HTR-8/SVneo (cell line): ENCODE measurements around the gene ZNF3.

Experiments used
- DNase-seq: peaks from one replicate; pipeline ENCODE4 v3.0.0; 2011; ENCODE audit warnings: low spot score, mixed read lengths; ENCODE audit not compliant: insufficient read length
- FAIRE-seq: peaks from 2 replicates; lab custom pipeline; 2011; peaks lifted over from hg19 to GRCh38; lab: Jason Lieb, UNC

ZNF3 gene

DNA sequence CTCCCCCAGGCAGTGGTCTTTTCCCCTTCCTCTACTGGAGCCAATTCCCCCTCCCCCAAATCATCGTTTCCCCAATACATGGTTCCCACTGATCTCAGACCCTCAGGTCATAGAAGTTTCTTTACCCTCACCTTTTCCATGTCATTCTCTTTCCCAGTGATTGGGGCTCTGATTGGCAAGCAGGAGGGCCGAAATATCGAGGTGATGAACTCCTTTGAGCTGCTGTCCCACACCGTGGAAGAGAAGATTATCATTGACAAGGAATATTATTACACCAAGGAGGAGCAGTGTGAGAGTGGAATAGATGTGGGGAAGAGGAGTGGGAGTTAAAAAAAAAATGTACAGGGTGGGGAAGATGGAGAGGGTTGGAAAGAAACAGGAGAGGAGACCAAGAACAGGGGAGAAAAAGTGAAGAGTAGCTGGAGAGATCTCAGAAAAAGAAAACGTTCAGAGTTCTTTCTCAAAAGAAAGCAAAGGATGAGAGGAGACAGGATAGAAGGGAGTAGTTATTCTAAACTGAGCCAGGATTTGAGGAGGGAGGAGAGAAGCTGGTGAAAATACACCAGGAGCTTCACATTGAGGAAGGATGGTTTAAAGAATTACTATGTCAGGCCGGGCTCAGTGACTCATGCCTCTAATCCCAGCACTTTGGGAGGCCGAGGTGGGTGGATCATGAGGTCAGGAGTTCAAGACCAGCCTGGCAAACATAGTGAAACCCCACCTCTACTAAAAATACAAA, 8.1 kb upstream of the ZNF3 start:
- no peak for FAIRE-seq
- no peak for DNase-seq

DNA sequence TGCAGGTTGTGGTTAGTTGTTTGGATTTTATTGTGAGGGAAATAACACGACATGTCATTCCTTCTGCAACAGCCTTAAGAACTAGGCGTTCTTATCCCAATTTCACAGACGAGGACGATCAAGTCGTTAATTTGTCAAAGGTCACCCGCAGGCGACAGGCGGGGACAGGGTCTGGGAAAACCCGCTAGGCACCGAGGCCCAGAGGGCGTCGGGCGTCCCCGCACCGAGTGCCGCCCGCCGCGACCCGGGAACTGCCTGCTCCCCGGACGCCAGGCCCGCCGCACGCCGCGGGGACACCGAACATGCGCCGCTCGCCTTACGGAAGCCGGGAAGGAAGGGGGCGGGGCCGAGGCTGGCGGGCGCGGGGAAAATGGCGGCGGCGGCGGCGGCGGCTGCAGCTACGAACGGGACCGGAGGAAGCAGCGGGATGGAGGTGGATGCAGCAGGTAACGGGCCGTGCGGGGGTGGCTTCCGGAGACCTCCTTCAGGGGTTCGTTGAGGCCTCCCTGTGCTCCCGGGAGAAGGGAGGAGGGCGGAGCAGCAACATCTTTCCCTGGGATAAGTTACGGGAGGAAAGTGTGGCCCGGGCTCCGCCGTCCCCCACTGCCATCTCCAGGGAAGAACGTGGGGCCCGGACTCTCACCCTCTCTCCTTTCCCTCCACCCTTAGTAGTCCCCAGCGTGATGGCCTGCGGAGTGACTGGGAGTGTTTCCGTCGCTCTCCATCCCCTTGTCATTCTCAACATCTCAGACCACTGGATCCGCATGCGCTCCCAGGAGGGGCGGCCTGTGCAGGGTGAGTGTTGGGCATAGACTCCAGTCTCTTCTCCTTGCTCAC, 7.3 kb upstream of the ZNF3 start, which contains the start of gene COPS6:
TSS of gene COPS6 (plus strand) at position 349 of the 837 bp plus-strand sequence. CDS start at position 371, 22 bp downstream.
- FAIRE-seq = no peak

DNA sequence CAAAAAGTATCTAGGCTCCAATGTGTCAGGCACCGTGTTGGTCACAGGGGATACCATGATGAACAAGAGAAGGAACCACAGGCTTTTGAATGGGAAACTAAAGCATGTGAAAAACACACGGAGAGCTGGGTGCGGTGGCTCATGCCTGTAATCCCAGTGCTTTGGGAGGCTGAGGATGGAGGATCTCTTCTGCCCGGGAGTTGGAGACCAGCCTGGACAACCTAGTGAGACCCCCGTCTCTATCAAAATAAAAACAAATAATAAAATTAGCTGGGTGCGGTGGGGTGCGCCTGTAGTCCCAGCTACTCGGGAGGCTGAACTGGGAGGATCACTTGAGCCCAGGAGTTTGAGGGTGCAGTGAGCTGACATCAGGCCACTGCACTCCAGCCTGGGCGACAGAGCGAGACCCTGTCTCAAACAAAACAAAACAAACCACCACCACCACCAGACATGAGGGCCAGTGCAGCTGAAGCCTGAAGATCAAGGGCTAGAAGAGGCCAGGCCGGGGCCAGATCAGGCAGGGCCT, 6.6 kb upstream of the ZNF3 start:
- FAIRE-seq (no peak), DNase-seq (no peak)

More for the DNA sequence above, 7.3 kb upstream of the ZNF3 start, which contains the start of gene COPS6:
- peak; percentile 31 for DNase-seq

DNA sequence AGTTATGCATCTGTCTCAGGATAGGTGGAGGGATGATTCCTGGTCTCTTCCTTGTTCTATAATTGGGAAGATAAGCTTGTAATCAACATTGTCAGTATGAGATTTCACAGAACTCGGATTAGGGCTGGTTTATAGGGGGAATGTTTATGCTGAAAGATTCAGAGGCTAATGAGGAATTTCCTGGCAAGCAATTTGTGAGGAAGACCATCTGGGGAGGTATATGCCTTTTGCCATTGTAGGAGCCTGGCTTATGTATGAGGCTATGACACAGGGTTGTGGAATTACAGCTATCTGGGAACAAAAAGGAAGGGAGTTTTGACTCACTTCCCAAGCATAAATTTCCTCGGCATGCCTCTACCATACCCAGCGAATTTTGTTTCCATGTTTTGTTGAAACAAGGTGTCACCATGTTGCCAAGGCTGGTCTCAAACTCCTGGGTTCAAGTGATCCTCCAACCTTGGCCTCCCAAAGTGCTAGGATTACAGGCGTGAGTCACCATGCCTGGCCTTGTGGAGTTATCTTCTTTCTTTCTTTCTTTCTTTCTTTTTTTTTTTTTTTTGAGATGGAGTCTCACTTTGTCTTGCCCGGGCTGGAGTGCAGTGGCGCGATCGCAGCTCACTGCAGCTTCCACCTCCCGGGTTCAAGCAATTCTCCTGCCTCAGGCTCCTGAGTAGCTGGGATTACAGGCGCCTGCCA, 5.7 kb upstream of the ZNF3 start:
- no peak for FAIRE-seq
- peak; percentile 57 for DNase-seq

DNA sequence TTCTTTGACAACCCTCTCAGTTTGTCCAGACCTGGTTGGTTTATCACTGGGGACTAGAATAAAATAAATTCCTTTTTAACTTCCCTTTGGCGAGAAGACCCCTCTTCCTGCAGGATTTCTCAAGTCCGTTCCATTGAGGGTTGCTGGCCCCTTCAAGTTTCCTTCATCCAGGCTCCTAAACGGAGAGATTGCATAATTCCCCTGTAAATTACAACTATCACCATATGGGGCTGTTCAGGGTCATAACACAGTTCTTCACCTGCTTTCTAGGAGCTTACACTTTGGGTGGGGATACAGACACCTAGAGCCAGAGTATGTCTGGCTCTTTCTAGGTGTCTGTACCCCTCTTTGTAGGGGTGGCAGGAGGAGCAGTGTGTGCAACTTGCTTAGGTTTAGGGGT, 4.0 kb upstream of the ZNF3 start:
- DNase-seq (no peak), FAIRE-seq (no peak)

DNA sequence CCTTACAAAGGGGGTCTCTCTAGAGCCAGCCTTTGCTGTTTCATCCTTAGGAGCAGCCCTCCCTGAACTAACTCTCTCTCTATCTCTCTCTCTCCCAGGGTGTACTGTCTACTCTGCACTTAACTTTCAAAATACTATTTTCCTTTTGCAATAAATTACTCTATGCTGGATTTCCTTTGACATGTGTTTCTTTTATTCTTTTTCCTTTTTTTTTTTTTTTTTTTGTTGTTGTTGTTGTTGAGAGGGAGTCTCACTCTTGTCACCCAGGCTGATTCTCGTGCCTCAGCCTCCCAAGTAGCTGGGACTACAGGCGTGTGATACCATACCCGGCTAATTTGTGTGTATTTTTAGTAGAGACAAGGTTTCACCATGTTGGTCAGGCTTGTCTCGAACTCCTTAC, 1.5 kb upstream of the ZNF3 start:
- no peak for FAIRE-seq
- DNase-seq = no peak

DNA sequence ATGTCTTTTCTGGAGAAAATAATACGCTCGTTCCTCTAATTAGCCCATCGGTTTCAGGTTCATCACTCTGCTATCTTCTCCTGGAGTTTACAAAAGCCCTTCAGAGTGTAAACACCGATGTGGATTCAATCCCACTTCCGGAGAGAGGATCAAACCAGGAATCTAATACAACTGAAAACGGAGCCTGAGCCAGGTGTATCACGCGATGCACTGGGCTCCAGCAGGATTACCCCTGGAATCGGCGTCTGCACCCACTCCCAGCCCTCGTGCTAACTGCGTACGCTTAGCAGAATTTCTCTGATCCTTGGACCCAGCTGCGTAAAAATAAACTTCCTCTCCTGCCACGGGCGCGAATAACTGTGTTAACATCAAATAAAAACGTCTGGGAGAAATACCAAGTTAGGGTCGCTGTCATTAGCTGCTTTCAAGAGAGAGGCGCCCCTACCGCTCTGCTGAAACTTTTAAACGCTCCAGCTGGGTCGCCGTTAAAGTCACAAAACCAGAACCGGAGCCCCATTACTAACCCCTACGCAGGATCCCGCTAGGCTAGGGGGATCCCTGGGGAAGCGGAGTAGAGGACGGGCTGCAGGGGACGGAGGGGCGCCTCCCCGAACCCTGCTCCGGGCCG, 502 bp downstream of the ZNF3 start:
- DNase-seq (no peak), FAIRE-seq (no peak)

DNA sequence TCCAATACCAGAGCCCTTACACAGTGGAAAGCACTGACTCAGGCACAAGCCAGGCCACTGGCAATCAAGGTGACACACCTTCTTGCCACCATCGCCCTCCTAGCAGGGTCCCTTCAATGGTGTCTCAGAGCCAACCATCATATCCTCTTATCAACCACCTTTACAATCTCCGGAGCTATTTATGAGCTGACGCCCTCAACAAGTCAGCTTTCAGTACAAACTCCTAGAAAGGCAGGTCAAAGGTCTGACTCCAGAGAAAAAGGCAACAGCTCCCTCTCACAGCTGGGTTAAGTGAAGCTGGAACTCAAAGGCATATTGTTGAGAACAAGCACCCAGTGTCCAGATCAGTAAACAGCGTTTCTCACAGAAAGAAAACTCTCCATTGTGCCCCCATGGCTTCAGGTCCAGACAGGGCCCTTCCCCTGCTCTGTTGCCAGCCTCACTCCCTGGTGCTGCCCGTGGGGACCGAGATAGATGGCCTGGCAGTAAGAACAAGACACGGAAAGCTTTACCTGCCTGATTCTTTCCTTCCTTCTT, 2.4 kb downstream of the ZNF3 start:
- DNase-seq (no peak), FAIRE-seq (no peak)

DNA sequence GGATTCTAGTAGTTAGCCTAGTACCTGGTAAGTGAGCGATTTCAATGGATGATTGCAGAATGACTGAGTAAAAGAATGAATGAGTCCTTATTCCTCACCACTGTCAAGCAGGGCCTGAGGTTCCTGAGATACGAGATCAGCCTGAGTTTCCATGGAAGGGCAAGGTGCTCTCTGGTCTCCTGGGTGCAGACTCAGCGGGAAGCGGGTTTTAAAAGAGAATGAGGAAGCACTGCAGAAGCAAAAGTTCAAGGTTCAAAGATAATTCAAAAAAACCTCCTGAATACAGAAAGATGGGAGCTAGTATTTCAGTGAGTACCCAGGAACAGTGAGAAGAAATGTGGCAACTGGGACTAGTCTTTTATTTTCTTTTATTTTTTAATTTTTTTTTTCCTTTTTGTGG, 4.3 kb downstream of the ZNF3 start:
- DNase-seq (no peak), FAIRE-seq (no peak)

DNA sequence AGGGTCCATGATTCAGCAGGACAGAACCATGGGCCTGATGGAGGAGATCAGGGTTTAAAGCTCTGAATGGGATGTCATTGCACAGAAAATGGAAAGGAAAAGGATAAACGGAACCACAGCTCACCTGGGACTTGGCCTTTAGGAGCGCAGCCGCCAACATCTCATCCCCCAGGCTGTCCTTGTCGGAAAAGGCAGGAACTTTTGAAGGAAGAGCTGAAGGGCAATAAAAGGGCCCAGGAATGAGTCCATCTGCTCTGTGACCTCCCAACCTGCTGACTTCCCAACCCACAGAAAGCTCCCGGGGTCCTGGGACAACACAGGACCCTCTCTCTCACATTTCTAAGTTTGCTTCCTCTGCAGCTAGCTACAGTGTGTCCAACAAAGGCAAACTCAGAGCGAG, 6.1 kb downstream of the ZNF3 start:
- FAIRE-seq = no peak
- no peak for DNase-seq

DNA sequence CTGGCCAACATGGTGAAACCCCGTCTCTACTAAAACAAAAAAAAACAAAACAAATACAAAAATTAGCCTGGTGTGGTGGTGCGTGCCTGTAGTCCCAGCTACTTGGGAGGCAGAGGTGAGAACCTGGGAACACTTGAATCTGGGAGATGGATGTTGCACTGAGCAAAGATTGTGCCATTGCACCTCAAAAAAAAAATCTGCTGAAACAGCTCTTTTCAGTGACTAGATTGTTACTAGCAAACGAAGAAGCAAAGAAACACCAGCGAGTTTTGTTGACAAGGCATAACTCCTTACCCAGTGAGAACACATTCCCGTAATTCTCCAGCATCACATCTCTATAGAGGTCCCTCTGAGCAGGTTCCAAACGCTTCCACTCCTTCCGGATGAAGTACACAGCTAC, 6.7 kb downstream of the ZNF3 start:
- DNase-seq = no peak
- FAIRE-seq = no peak

DNA sequence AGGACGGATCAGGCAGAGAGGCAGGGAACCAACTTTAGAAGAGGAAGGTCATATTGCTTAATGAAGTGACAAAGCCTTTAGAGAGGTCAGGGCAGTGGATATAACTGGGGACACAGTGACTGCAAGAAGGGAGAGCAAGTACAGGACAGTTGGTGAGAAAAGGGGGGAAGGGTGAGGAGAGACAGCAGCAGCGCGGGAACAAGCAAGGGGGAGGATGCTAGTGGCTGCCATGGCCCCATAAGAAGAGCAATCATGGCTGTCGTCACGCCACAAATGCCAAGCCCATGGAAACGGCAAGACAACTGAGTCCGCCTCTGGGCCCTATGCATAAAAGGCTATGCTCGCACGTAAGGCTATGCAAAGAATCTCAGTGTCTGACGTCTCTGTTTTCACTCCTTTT, 9.1 kb downstream of the ZNF3 start:
- no peak for FAIRE-seq
- DNase-seq = no peak

DNA sequence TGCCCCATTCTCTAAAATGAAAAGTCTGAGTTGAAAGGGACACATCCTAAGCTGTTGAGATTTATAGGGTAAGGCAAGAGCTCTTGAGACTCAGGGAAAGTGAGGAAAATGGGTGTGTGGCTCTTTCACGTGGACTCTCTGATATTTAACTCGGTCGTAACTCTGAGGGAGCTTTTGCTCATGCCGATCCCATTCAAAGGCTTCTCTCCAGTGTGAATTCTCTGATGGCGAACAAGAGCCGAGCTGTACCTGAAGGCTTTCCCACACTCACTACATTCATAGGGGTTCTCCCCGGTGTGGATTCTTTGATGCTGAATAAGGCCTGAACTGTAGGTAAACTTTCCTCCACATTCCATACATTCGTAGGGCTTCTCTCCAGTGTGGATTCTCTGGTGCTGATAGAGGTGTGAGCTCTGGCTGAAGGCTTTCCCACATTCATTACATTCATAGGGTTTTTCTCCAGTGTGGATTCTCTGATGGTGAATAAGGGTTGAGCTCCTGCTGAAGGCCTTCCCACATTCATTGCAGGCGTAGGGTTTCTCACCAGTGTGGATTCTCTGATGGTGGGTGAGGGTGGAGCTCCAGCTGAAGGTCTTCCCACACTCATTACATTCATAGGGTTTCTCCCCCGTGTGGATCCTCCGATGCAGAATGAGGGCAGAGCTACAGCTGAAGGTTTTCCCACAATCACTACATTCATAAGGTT, 10.4 kb downstream of the ZNF3 start:
- FAIRE-seq = no peak
- DNase-seq = no peak

DNA sequence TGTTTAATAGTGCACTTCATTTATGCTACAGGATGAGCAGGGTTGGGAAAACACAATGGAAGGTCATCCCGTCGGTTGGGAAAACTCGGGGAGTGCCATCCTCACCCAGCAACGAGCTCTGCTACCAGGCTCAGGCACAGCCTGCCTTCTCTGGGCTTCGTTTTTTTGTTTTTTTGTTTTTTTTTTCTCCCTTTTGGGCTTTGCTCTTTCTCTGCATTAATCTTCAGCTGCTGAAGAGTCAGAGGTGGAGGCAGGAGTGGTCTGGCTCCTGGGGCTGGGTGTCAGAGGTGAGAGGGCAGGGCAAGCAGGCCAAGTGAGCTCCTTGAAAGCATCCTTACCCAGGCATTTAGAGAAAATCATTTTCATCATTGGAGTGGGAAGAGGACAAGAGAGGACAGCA, 11.5 kb downstream of the ZNF3 start:
- no peak for FAIRE-seq

DNA sequence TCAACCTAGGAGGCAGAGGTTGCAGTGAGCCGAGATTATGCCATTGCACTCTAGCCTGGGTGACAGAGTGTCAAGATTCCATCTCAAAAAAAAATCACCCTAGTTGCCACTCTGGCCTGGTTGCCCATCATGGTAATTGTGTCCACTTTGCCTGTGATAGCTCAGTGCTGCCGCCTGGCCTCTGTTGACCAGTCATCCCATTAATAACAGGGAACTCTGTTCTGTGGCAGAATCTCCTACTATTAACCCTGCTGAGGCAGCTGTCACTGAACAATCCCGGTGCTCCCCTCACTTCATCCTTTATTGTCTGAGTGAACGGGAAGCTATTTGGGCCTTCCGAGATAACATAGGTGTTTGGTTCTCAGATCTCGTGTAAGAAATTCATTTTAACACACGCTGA, 14.6 kb downstream of the ZNF3 start:
- no peak for FAIRE-seq
- no peak for DNase-seq

More for the DNA sequence above, 11.5 kb downstream of the ZNF3 start:
- DNase-seq = no peak

DNA sequence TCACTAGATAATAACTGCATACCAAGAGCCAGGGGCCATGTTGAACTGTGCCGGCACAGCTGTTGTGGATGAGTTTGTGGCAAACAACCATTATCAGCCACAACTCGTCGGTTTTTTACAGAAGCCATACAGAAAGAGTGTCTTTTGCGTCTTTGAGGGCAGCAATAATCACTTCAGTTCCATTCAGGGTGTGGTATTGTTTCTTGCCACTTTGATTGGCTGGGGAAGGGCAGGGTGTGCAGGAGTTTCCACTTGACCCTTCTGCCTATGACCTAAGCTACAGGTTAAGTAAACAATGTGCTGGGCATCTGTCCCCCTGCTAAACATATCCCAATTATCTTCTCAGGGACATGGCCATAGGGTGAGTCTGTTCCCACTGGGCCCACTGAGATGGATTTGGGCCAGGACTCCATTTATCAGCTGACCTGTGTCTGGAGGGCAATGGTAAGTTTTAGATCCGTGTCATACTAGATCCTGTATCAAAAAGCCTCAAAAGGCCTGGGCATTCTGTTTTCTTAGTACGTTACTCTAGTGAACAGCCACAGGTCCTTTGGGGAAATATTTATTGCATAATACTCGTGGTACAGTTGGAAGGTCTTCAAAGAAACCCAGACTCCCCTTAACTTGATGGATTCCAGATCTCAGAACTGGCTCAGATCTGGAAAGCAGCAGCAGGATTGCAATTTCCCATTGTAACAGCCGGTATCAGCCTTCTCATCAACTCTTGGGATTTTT, 15.9 kb downstream of the ZNF3 start:
- DNase-seq (no peak), FAIRE-seq (no peak)

DNA sequence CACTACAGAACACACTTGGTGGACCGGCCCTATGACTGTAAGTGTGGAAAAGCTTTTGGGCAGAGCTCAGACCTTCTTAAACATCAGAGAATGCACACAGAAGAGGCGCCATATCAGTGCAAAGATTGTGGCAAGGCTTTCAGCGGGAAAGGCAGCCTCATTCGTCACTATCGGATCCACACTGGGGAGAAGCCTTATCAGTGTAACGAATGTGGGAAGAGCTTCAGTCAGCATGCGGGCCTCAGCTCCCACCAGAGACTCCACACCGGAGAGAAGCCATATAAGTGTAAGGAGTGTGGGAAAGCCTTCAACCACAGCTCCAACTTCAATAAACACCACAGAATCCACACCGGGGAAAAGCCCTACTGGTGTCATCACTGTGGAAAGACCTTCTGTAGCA, 17.4 kb downstream of the ZNF3 start:
- no peak for DNase-seq
- no peak for FAIRE-seq

DNA sequence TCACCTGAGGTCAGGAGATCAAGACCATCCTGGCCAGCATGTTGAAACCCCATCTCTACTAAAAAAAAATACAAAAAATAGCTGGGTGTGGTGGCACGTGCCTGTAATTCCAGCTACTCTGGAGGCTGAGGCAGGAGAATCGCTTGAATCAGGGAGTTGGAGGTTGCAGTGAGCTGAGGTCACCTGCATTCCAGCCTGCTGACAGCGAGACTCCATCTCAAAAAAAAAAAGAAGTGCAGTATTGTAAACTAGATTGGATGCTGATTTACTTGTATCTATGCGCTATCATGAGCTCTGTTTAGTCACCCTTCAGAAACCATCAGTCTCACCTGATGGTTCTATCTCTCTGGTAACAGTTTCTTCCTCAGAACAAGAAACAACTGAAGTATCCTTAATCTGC, 18.1 kb downstream of the ZNF3 start:
- no peak for FAIRE-seq

More for the DNA sequence above, 18.1 kb downstream of the ZNF3 start:
- DNase-seq = no peak
